AG04449 (cell line): ENCODE data around the gene NFIX.

Experiments
- CTCF ChIA-PET: fragments of 350-600 bp; formaldehyde crosslinking; extraction: SDS; loops from one replicate; lab custom pipeline; 2021; ENCODE audit warnings: antibody characterized with exemption; lab: Yijun Ruan, JAX
- POLR2A ChIA-PET: fragments of 400-600, 350-600 bp; formaldehyde crosslinking; extraction: SDS; loops from one replicate; lab custom pipeline; 2020; ENCODE audit warnings: antibody characterized with exemption, inconsistent platforms; lab: Yijun Ruan, JAX
- DNase-seq: peaks from one replicate; pipeline ENCODE4 v3.0.0-alpha.2; 2010; ENCODE audit warnings: low read depth, low spot score
- H3K4me3 ChIP-seq: 2 replicates; pipeline ENCODE4 v1.5.1; 2011; ENCODE audit warnings: low read depth, mild to moderate bottlenecking, control low read depth, low read length
- TF ChIP-seq, protein P1 (sequence below): IDR thresholded peaks from one replicate; pipeline ENCODE4 v1.5.1; 2011; ENCODE audit warnings: mild to moderate bottlenecking, moderate library complexity, low read length, control low read depth, inconsistent platforms; ENCODE audit not compliant: insufficient read depth; ENCODE audit errors: missing control alignments

Gene NFIX

DNA sequence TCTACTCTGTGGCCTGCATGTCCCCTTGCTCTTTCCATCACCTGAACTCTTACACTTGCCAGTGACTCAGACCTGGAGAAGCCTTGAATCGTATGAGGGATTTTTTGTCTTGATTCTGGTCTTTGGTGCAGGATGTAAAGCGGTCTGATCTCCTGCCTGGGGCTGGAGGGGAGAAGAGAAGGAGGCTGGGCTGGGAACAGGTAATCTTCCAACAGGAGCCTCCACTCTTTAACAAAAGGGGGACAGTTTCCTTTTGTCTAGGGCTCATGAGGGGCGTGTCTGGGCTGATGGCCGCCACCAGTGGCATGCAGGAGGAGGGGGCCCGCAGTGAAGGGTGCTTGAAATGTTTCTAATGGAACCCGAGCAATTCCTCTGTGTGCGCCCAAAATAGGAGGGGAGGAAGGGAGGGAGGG lies 24.7 kb downstream of the NFIX start:
- ChIA-PET POLR2A (no interaction called here), CTCF (interaction anchor here (15.0 kb wide), 1 partner anchor 40 kb away, joined by 427 read pairs; no protein-coding TSS in a partner anchor)
- DNase-seq = no peak
- no peak overlapping the region for H3K4me3 ChIP-seq
- TF ChIP-seq, protein P1, sequence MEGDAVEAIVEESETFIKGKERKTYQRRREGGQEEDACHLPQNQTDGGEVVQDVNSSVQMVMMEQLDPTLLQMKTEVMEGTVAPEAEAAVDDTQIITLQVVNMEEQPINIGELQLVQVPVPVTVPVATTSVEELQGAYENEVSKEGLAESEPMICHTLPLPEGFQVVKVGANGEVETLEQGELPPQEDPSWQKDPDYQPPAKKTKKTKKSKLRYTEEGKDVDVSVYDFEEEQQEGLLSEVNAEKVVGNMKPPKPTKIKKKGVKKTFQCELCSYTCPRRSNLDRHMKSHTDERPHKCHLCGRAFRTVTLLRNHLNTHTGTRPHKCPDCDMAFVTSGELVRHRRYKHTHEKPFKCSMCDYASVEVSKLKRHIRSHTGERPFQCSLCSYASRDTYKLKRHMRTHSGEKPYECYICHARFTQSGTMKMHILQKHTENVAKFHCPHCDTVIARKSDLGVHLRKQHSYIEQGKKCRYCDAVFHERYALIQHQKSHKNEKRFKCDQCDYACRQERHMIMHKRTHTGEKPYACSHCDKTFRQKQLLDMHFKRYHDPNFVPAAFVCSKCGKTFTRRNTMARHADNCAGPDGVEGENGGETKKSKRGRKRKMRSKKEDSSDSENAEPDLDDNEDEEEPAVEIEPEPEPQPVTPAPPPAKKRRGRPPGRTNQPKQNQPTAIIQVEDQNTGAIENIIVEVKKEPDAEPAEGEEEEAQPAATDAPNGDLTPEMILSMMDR = no peak

DNA sequence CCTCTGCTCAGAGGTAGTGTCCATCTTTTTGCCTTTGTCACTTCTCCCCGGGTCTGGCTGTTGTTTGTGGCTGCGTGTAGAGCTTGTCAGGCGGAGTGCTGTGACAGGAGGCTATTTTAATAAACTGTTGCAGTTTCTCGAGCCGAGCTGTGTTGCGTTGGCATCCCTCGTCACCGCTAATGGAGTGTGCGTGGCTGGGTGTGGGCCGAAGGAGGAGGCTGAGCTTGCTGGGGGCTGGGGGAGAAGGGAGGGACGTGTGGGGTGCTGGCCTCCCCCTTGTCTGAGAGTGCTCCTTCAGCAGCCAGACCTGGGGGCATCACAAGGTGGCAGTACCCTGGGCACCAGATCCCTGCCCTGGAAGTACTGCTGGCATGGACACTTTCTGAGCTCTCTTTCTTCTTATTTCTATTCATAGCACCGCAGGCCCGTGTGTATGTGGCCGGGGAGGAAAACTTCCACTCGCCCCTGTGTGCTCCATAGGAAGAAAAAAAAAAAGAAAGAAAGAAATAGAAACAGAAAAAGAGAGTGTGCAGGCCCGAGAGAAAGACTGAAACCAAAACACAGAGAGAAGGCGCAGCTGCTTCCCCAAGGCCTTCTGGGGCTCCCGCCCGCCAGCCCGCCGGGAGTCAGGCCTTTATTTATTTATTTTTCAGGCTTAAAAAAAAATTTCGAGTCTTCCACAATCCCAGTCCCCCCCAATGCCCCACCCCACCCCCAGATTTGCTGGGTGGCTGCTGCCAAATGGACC lies 27.0 kb downstream of the NFIX start:
- ChIA-PET CTCF (interaction anchor here (0.7 to 15.0 kb wide), 10 partner anchors 9 to 72 kb away, joined by 3 to 427 read pairs (median 4); no protein-coding TSS in a partner anchor), POLR2A (interaction anchor here (0.7 to 2.5 kb wide), 6 partner anchors 9 to 39 kb away, joined by 3 to 18 read pairs (median 5); no protein-coding TSS in a partner anchor)
- peak overlapping the region; percentile 65 for H3K4me3 ChIP-seq
- TF ChIP-seq, protein P1 = no peak
- no peak for DNase-seq

DNA sequence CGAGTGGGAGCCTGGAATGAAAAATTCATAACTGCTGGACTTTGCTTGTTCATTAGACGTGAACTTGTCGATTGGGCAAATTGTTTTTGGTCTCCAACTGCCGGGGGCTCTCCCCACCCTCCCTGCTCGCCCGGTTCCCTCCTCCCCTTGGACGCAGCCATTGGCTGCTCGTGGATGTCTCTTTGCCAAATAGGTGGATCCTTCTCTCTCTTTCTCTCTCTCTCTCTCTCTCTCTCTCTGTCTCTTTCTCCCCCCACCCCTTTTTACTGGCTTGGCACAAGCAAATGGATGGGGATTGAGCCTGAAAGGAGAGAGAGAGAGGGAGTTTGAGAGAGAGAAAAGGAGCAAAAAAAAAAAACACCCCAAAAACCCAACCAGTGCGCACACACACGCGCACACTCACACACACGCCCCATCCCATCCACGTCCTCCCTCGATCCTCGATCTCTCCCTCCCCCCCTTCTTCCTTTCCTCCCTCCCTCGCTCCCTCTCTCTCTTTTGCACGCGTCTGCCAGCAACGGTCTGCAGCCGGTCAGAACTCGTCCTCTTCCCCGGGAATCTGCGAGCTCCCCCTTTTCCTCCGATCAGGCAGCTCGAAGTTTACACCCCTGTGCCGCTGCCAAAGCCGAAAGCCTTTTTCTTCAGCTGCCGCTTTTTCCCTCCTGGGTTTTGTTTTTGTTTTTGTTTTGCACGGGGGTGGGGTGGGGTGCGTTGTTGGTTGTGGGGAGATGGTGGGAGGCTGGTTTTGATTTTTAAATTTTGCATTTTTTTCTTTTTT lies 27.8 kb downstream of the NFIX start:
- POLR2A ChIA-PET = interaction anchor here (0.6 to 2.5 kb wide), 4 partner anchors 10 to 83 kb away, joined by 3 to 18 read pairs (median 8); no protein-coding TSS in a partner anchor
- peak; percentile 88 for DNase-seq
- CTCF ChIA-PET = interaction anchor here (0.9 to 15.0 kb wide), 5 partner anchors 9 to 71 kb away, joined by 4 to 427 read pairs (median 15); no protein-coding TSS in a partner anchor
- TF ChIP-seq, protein P1 = no peak
- peak overlapping the region; percentile 65 for H3K4me3 ChIP-seq

DNA sequence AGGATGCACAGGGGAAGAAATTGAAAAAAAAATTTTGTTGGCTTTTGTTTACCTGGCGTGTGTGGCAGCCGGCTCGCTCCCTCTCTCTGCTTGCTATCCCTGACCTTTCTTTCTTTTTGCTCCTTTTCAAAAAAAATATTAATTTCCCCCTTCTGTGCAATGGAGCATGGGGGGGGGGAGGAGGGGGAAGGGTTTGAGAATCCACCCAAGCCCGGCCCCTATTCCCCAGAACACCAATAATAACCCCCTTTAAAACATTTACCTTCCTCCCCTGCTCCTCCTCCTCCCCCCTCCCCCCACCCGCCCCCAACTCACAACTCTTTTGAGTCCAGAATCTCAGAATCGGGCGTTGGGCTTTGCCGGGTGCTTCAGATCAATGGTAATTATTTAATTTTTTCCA lies 28.4 kb downstream of the NFIX start:
- TF ChIP-seq, protein P1 = no peak
- ChIA-PET CTCF (interaction anchor here (1.1 to 15.0 kb wide), 3 partner anchors 8 to 37 kb away, joined by 3 to 427 read pairs (median 56); no protein-coding TSS in a partner anchor), POLR2A (interaction anchor here (0.6 to 2.5 kb wide), 3 partner anchors 10 to 82 kb away, joined by 3 to 18 read pairs (median 6); no protein-coding TSS in a partner anchor)
- DNase-seq = no peak
- H3K4me3 ChIP-seq = peak overlapping the region; percentile 65

DNA sequence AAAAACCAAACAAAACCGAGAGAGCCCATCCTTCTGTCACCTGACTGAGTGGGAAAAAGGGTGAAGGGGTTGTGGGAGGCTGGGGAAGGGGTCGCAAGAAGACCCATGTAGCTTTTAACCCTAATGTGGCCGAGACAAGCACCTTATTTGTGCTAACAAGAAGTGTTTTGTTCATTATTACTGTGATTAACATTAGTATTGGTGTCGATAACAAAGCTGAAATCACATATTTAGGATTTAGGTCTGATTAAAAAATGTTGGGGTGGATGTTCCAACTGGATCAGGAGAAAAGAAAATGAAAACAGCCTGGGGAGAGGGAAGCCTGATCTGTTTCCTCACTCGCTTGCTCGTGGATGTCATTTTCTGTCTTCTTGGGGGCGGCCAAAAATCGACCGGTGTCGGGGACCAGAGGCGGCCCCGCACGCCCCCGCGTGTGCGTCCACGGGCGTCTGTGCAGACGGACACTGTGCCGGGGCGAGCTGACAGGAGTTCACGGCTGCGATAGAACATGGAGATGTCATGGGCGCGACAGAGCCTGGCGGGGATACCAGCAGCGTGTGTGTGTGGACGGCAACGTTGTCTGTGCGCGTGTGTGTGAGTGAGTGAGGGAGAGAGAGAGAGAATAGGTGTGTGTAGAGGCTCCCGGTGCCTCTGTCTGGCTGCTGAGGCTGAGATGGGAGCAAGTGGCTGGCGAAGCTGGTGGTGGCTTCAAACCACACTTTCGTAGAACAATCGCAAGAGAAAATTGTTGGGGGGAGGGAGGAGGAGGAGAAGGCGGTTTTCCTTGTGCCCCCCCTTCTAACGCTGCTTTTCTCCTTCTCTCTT lies 29.1 kb downstream of the NFIX start:
- ChIA-PET CTCF (interaction anchor here (1.0 to 15.0 kb wide), 4 partner anchors 8 to 59 kb away, joined by 3 to 427 read pairs (median 30); no protein-coding TSS in a partner anchor), POLR2A (interaction anchor here (1.7 kb wide), 1 partner anchor 9 kb away, joined by 6 read pairs; no protein-coding TSS in a partner anchor)
- H3K4me3 ChIP-seq = peak overlapping the region; percentile 65
- DNase-seq = no peak
- TF ChIP-seq, protein P1 = no peak
